Choroid plexus epithelial cell (primary cell): ENCODE results near the gene SETBP1.

ENCODE experiments used
- DNase-seq: peaks from one replicate; pipeline ENCODE4 v3.0.0-alpha.2; 2010; ENCODE audit warnings: low read depth
- H3K4me3 ChIP-seq: 2 replicates; pipeline ENCODE4 v1.5.1; 2011; ENCODE audit warnings: low read depth, mild to moderate bottlenecking, control low read depth, low read length, moderate library complexity
- CTCF ChIP-seq: conservative IDR thresholded peaks from 2 replicates; pipeline ENCODE4 v1.5.1; 2011; ENCODE audit warnings: low read depth, mild to moderate bottlenecking, control low read depth, inconsistent platforms, low read length, moderate library complexity

Gene SETBP1

GRCh38 chr18:44893966-44894365 is 213.3 kb downstream of the SETBP1 start:
- no peak for TF ChIP-seq CTCF
- no peak overlapping the region for H3K4me3 ChIP-seq
- no peak for DNase-seq

- no peak overlapping the region for H3K4me3 ChIP-seq
- TF ChIP-seq CTCF: peak; percentile 75
- DNase-seq: peak; percentile 82
Observed at GRCh38 chr18:44895176-44895798, 214.6 kb downstream of the SETBP1 start.

- DNase-seq: no peak
- H3K4me3 ChIP-seq: no peak overlapping the region
- no peak for TF ChIP-seq CTCF
Observed at GRCh38 chr18:44896846-44897245, 216.2 kb downstream of the SETBP1 start.

GRCh38 chr18:44897411-44897810 is 216.7 kb downstream of the SETBP1 start:
- H3K4me3 ChIP-seq: no peak overlapping the region
- DNase-seq: no peak
- TF ChIP-seq CTCF: no peak

- no peak for TF ChIP-seq CTCF
- no peak overlapping the region for H3K4me3 ChIP-seq
- no peak for DNase-seq
Observed at GRCh38 chr18:44897816-44898215, 217.1 kb downstream of the SETBP1 start.

GRCh38 chr18:44898498-44898897 is 217.8 kb downstream of the SETBP1 start:
- TF ChIP-seq CTCF: no peak
- no peak overlapping the region for H3K4me3 ChIP-seq
- no peak for DNase-seq

- no peak overlapping the region for H3K4me3 ChIP-seq
- no peak for TF ChIP-seq CTCF
- no peak for DNase-seq
Observed at GRCh38 chr18:44899832-44900231, 219.1 kb downstream of the SETBP1 start.
